LNCAP (cell line): Measurements from ENCODE around the gene COL6A1.

ENCODE experiments used
- TF ChIP-seq, protein P1 (sequence below): fragments of 450-650 bp; IDR thresholded peaks from 2 replicates; pipeline ENCODE4 v1.5.1; 2017; ENCODE audit warnings: mild to moderate bottlenecking

COL6A1 gene

DNA sequence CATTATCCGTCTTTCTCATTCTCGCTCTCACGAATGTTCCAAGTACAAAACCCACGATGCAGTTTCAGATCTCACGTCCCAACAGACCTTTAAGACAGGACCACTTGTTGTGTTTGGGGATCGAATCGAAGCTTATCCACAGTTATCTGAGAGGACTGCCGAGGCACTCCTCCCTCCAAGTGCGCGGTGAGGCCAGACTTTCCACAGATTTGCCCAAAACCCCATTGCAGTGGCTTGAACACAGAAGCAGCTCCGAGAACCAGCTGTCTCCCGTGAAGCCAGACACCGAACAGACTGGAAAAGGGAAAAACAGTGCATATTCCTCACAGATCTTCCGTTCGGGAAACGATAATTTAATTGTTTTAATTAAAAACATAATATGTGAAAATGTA lies 69.8 kb downstream of the COL6A1 start:
- TF ChIP-seq, protein P1, sequence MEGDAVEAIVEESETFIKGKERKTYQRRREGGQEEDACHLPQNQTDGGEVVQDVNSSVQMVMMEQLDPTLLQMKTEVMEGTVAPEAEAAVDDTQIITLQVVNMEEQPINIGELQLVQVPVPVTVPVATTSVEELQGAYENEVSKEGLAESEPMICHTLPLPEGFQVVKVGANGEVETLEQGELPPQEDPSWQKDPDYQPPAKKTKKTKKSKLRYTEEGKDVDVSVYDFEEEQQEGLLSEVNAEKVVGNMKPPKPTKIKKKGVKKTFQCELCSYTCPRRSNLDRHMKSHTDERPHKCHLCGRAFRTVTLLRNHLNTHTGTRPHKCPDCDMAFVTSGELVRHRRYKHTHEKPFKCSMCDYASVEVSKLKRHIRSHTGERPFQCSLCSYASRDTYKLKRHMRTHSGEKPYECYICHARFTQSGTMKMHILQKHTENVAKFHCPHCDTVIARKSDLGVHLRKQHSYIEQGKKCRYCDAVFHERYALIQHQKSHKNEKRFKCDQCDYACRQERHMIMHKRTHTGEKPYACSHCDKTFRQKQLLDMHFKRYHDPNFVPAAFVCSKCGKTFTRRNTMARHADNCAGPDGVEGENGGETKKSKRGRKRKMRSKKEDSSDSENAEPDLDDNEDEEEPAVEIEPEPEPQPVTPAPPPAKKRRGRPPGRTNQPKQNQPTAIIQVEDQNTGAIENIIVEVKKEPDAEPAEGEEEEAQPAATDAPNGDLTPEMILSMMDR = no peak

DNA sequence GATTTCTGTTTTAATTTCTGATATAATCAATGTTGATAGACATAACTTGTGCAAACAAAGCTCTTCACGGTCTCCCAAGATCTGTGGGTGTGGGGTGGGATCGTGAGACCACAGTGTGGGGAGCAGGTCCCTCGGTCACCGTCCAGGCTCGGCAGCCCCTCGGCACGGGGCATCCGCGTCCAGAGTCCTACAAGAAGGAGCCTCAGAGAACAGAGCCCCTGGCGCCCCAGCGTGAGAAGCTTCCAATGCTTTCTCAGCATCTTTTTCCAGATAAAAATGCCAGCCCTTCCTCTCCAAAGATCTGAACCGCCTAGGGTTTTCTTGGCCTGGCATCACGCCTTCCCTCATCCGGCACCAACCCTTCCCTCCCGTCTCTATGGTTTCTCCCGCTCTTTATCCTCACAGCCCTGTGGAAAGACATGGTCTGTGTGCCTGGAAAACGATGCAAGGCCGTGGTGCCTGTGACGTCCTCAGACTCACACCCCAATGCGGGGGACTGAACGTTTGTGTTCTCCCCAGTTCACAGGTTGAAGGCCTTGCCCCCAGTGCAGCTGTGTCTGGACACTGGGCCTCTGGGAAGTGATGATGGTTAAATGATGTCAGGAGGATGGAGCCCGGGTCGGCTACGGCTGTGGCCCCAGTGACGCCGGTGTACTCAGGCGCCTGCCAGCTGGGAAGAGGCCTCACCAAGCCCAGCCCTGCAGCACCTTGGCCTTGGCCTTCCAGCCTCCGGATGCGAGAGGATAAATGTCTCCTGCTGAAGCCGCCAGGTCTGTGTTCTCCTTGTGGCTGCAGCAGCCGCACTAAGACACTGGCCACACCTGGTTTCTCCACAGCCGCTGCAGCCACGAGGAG lies 70.5 kb downstream of the COL6A1 start:
- TF ChIP-seq, protein P1 = no peak

DNA sequence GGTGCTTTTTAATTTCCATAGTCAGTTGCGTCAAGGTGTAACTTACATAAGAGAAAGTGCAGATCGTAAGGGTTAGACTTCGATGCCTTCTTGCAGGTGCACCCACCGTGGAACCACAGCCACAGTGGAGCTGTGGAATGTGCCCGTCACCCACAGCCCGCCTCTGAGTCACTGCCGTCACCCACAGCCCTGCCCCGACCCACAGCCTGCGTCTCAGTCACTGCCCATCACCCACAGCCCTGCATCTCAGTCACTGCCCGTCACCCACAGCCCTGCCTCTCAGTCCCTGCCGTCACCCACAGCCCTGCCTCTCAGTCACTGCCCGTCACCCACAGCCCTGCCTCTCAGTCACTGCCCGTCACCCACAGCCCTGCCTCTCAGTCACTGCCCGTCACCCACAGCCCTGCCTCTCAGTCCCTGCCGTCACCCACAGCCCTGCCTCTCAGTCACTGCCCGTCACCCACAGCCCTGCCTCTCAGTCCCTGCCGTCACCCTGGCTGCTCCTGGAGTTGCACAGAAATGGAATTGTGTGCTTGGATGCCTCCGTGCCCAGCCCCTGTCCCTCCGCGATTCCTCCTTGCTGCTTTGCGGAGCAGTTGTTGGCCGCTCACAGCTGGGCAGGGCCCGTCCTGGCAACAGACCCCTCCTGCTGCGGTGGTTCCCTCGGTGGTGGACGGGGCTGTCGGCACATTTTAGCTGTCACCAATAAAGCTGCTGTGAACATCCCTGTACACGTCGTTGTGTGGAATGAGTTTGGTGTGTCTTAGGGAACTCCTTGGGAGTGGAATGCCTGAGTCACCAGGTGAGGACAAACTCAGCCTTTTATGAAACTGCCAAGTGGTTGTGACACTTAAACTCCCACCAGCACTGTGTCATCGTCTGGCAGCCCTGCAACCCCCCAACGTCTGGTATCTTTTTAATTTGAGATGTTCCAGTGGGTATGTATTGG lies 71.4 kb downstream of the COL6A1 start:
- TF ChIP-seq, protein P1 = no peak

DNA sequence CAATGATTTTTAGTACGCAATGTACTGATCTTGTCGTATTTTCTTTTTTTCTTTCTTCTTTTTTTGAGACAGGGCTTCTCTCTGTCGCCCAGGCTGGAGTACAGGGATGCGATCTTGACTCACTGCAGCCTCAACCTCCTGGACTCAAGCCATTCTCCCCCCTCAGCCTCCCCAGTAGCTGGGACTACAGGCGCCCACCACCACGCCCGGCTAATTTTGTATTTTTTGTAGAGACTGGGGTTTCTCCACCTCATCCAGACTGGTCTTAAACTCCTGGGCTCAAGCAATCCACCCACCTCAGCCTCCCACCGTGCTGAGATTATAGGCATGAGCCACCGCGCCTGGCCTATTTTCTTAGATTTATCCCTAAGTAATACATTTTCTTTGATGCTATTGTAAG lies 72.5 kb downstream of the COL6A1 start:
- TF ChIP-seq, protein P1 = no peak

DNA sequence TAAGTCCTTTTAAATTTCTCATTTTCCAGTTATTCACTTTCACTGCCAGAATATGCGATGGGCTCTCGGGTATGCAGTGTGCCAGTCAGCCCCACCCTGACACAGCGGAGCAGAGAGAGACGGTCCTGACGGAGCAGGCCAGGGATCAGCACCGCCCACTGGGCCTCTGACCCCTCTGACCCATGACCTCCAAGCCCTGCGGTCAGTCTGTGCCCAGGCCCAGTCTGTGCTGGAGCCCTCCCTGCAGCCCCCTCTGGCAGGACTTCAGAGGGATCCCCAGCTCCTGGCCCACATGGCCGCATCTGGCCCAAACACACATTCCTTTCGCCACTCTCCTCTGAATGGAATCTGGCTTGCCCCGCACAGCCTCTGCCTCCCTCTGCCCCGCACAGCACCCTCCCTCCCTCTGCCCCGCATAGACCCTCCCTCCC lies 72.9 kb downstream of the COL6A1 start:
- TF ChIP-seq, protein P1 = no peak
